Stimulated activated memory B cell treated with anti-CD40 and anti-IgM and Interleukin-4, amounts not matched to agents 10 μg/mL and 1 μg/mL and 100 μg/mL, for 72 hours (primary cell): ENCODE data around the gene RNLS.

Experiments used
- ATAC-seq: fragments of 150-1000 bp; cut with Tn5 transposase; 2 replicates; pipeline ENCODE4 v1.10.0; 2021
- H3K27ac Mint-ChIP-seq: one replicate; pipeline ENCODE4 v1.8.0; 2022; ENCODE audit warnings: mild to moderate bottlenecking, mixed read lengths
- H3K27me3 Mint-ChIP-seq: one replicate; pipeline ENCODE4 v1.8.0; 2022; ENCODE audit warnings: mixed read lengths
- H3K36me3 Mint-ChIP-seq: one replicate; pipeline ENCODE4 v1.8.0; 2022; ENCODE audit warnings: mixed read lengths
- H3K4me1 Mint-ChIP-seq: one replicate; pipeline ENCODE4 v1.8.0; 2022; ENCODE audit warnings: mixed read lengths
- H3K4me3 Mint-ChIP-seq: one replicate; pipeline ENCODE4 v1.8.0; 2022; ENCODE audit warnings: mild to moderate bottlenecking, moderate library complexity, mixed read lengths
- H3K9me3 Mint-ChIP-seq: one replicate; pipeline ENCODE4 v1.8.0; 2022; ENCODE audit warnings: mixed read lengths

RNLS gene

DNA sequence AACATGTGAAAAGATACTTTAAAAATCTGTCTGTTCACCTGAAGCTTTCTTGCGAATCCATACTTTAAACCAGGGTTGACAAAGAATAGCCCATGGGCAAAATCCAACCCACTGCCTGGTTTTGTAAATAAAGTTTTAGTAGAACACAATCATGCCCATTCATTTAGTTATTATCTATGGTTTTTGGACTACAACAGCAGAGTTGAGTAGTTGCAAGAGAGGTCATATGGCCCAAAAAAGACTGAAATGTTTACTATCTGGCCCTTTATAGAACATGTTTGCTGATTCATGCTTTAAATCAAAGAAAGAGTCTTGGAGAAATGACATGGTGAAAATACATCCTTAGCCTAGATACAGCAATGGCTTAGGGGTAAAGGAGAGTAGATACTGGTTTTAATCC lies 356.2 kb downstream of the RNLS start:
- Mint-ChIP-seq H3K36me3 (no peaks in the 10 kb centered on the region), H3K4me1 (peaks cover 7% of the 10 kb centered on the region), H3K9me3 (no peaks in the 10 kb centered on the region), H3K4me3 (no peak overlapping the region), H3K27ac (no peak overlapping the region), H3K27me3 (no peaks in the 10 kb centered on the region)
- no peak for ATAC-seq

DNA sequence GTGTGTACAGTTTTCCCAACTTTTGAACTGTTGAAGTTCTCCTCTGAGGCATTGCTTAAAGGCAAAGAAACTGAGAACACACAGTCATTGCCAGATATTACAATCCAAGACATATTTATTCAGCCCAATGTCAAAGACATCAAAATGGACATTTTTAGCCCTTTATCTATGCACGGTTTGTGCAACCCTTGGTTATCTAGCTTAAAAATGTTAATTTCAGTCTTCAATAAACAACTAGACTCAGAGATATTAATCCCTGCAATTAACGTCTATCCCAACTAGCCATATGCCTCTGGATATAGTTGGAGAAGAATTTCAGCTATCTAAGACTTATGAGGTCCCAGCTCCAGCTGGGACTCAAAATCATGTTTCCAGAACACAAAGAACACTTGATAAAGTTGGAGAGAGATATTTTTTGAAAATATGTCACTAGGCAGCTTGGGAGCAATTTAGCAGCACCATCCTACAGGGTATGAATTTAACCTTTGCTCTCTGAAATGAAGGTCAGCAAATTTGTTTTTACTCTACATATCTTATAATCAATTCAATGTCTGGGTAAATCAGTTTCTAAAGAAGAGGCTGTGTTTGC lies 357.0 kb downstream of the RNLS start:
- Mint-ChIP-seq H3K27me3 (no peaks in the 10 kb centered on the region), H3K36me3 (no peaks in the 10 kb centered on the region), H3K4me1 (peaks cover 7% of the 10 kb centered on the region), H3K4me3 (no peak overlapping the region), H3K9me3 (no peaks in the 10 kb centered on the region), H3K27ac (no peak overlapping the region)
- ATAC-seq, result no peak
